Measurements from ENCODE around the gene RNASE9. TPM values are rescaled to one million over a fixed set of nuclear protein-coding genes. Genes with fewer than 3 reads are reported as not detected.
"Not testable (repeated sequence)": the region's sequence is repeated elsewhere in the genome, so short reads cannot be mapped to it uniquely, and the experiment has no call there.

Gene RNASE9
- total RNA-seq, 4 donors from 2014 or later: not detected

- no peaks in the 10 kb centered on the region for H3K4me1 ChIP-seq
- no peaks in the 10 kb centered on the region for H3K36me3 ChIP-seq
- H3K4me3 ChIP-seq: no peak overlapping the region
- DNase-seq (ENCODE audit: extremely low spot score): no peak
- intact Hi-C loops (cut with DNase I): no loop called here
- H3K27ac ChIP-seq (replicated peaks in 1 of 4): no peak overlapping the region
- TF ChIP-seq POLR2A (IDR thresholded peaks at IDR 0.05; ENCODE audit: low read depth): no peak
- TF ChIP-seq POLR2AphosphoS5 (IDR thresholded peaks at IDR 0.05): no peak
- TF ChIP-seq EP300 (IDR thresholded peaks at IDR 0.05): no peak
- TF ChIP-seq CTCF (IDR thresholded peaks at IDR 0.05): no peak
- H3K9me3 ChIP-seq: peaks cover 0 to 24% (median 14%) of the 10 kb centered on the region in 4 donors
- no peaks in the 10 kb centered on the region for H3K27me3 ChIP-seq
These were observed 8.2 kb upstream of the RNASE9 start for GRCh38 chr14:20569066-20569465.

- DNase-seq (ENCODE audit: extremely low spot score): no peak
- Histone ChIP-seq H3K4me3 (no peak overlapping the region), H3K9me3 (peaks cover 0 to 24% (median 14%) of the 10 kb centered on the region in 4 donors), H3K27me3 (no peaks in the 10 kb centered on the region), H3K4me1 (no peaks in the 10 kb centered on the region), H3K36me3 (no peaks in the 10 kb centered on the region), H3K27ac (replicated peaks in 1 of 4) (no peak overlapping the region)
- 73% methylated on average over 3 of the region's 3 CpGs for WGBS
- no peak for TF ChIP-seq POLR2A (IDR thresholded peaks at IDR 0.05; ENCODE audit: low read depth)
- no peak for TF ChIP-seq CTCF (IDR thresholded peaks at IDR 0.05)
- TF ChIP-seq EP300 (IDR thresholded peaks at IDR 0.05): no peak
- no peak for TF ChIP-seq POLR2AphosphoS5 (IDR thresholded peaks at IDR 0.05)
- intact Hi-C loops (cut with DNase I): no loop called here
These were observed 7.5 kb upstream of the RNASE9 start for GRCh38 chr14:20568393-20568792.

GRCh38 chr14:20567199-20567598 is 6.4 kb upstream of the RNASE9 start:
- peaks cover 0 to 24% (median 14%) of the 10 kb centered on the region in 4 donors for H3K9me3 ChIP-seq
- DNase-seq (ENCODE audit: extremely low spot score); H3K4me1 ChIP-seq; H3K36me3 ChIP-seq; H3K4me3 ChIP-seq; H3K27me3 ChIP-seq; H3K27ac ChIP-seq (replicated peaks in 1 of 4); intact Hi-C loops (cut with DNase I): not testable (repeated sequence)
- 80% methylated on average over 1 of the region's 1 CpG for WGBS

GRCh38 chr14:20564501-20564997 is 3.7 kb upstream of the RNASE9 start:
- Histone ChIP-seq H3K4me1 (no peaks in the 10 kb centered on the region), H3K4me3 (no peak overlapping the region), H3K36me3 (no peaks in the 10 kb centered on the region), H3K9me3 (peaks cover 0 to 17% (median 11%) of the 10 kb centered on the region in 4 donors), H3K27ac (replicated peaks in 1 of 4) (no peak overlapping the region), H3K27me3 (no peaks in the 10 kb centered on the region)
- no peak for DNase-seq (ENCODE audit: extremely low spot score)
- no peak for TF ChIP-seq EP300 (IDR thresholded peaks at IDR 0.05)
- TF ChIP-seq CTCF (IDR thresholded peaks at IDR 0.05): no peak
- 91% methylated on average over 2 of the region's 2 CpGs for WGBS
- intact Hi-C loops (cut with DNase I): no loop called here

- intact Hi-C loops (cut with DNase I): no loop called here
- 69% methylated on average over 1 of the region's 1 CpG for WGBS
These were observed 3.1 kb upstream of the RNASE9 start for GRCh38 chr14:20563971-20564370.

More at GRCh38 chr14:20563971-20564370, 3.1 kb upstream of the RNASE9 start:
- Histone ChIP-seq H3K4me3 (no peak overlapping the region), H3K4me1 (no peaks in the 10 kb centered on the region), H3K36me3 (no peaks in the 10 kb centered on the region), H3K9me3 (peaks cover 0 to 11% (median 7%) of the 10 kb centered on the region in 4 donors), H3K27ac (replicated peaks in 1 of 4) (no peak overlapping the region), H3K27me3 (no peaks in the 10 kb centered on the region)
- TF ChIP-seq POLR2A (IDR thresholded peaks at IDR 0.05; ENCODE audit: low read depth) (no peak), POLR2AphosphoS5 (IDR thresholded peaks at IDR 0.05) (no peak), CTCF (IDR thresholded peaks at IDR 0.05) (no peak), EP300 (IDR thresholded peaks at IDR 0.05) (no peak)
- DNase-seq (ENCODE audit: extremely low spot score): no peak

All from esophagus muscularis mucosa (tissue), 4 donors.